ENCODE measurements around the gene ACTR1A.
"Not testable (repeated sequence)": the region's sequence is repeated elsewhere in the genome, so short reads cannot be mapped to it uniquely, and the experiment has no call there.

The ACTR1A gene

DNA sequence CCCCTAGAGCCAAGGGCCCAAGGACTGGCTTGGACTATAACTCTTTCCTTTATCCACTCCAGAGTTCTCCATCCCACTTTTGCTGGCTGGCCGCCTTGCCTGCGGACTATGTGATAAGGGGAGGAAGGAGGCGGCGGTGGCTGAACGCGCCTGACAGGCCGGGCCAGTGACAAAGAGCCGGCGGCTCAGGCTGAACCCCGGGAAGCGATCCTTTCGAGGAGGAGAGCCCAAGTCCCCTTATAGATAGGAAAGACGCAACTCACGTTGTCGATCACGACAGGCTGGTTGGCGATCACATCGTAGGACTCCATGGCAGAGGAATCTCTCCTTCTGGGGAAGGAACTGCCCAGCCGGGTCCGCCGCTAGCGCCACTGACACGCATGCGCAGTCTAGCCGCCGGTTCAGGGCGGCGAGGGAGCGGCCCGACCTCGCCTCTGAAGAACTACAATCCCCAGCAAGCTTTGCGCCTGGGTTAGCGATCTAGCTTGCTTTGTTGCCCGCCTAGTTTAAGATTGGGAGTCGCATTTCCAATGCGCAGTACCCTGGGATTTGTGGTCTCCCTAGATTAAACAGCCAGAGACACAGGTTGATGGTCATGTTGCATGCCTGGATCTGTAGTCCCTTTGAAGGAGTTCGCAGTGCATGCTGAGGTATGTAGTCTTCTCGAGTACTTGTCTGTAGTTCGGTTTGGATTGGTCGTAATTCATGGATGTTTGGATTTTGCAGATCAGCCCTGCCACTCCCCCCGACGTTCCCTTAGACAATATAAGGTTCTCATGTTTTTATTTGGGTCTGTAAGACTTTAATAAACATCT, at the start of gene ACTR1A:
Gene ACTR1A, minus strand, starts transcription at position 376 of the 815 bp plus-strand sequence. Its CDS starts 65 bp downstream, at position 311.
- DNase-seq, result peak; percentile 96 to 98

DNA sequence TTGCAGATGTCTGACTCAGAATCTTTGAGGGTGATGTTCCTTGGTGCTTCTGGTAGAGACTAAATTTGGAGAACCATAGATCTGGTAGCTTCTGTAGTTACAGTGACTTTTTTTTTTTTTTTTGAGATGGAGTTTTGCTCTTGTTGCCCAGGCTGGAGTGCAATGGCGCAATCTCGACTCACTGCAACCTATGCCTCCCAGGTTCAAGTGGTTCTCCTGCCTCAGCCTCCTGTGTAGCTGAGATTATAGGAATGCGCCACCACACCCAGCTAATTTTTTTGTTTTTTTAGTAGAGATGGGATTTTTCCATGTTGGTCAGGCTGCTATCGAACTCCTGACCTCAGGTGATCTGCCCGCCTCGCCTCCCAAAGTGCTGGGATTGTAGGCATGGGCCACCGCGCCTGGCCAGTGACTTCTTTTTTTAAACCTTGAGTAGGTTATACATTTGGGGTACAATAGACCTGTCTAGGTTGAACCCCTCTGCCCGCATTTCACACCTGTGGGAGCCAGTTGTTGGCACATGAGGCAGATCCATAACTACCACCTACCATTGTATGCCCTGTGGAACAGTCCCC, 48.2 kb upstream of the ACTR1A start:
- DNase-seq, result no peak

DNA sequence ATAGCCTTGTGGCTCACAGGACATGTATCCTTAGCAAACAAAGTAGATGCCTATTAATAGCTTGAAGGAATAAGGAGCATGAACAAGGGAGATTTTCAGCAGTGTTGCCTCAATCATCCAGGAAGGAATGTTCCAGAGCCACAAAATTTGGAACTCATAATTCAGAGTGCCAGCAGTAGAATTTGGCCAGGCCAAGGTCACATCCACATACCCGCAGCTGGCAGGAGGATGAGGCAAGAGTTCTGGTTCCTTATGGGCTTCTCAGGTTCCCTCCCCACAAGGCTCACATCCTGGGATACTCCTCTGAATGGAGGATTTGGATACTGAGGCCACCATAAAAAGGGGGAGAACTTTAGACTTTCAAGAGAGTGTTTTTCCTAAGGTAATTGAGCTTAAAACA, 47.0 kb upstream of the ACTR1A start:
- DNase-seq, result no peak

DNA sequence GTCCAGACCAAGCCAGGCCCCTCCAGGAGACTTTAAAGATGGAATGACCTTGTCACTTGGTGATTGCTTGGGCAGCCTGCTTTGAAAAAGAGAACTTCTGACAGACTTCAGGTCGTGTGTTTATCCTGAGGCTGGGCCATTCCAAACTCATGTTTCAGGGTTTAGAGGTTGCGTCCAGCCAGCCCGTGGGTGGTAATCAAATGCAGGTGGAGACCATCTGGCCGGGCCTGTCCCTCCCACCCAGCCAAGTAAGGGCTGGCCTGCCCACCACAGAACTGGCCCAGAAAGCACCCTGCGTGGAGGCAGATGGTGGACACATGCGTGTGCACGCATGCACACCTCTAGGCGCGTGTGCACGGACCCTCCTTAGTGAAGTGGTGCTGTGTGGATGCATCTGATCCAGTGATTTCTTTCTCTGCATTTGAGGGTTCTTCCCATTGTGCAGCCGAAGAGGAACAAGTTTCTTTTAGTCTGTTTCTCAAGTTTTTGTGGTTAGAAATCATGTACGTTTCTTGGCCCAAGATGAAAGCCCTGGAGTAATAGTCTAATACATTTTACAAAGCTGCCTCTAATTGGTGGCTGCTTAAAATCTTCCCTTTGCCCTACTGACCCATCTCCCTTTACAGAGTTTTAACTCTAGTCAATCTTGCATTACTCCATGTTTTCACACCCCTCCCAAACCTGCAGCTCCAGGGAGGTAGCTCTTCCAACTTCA, 44.3 kb upstream of the ACTR1A start:
- no peak for DNase-seq

DNA sequence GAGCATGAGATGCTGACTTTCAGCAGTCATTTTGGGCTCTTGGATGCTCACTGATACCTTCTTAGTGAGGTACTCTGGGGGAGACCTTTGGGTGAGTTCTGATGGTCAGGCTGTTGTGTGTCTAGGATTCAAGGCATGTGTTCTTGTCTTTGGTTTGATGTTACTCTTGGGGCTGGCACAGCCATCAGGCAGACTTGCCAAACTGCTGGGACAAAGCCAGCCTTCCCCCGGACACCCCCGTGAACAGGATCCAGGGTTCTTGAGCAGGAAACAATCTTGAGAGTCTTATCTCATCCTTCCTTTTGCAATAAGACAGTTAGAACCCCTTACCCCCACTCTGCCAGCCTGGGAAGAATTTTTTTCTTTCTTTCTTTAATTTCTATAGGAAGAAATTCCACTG, 43.5 kb upstream of the ACTR1A start:
- no peak for DNase-seq

DNA sequence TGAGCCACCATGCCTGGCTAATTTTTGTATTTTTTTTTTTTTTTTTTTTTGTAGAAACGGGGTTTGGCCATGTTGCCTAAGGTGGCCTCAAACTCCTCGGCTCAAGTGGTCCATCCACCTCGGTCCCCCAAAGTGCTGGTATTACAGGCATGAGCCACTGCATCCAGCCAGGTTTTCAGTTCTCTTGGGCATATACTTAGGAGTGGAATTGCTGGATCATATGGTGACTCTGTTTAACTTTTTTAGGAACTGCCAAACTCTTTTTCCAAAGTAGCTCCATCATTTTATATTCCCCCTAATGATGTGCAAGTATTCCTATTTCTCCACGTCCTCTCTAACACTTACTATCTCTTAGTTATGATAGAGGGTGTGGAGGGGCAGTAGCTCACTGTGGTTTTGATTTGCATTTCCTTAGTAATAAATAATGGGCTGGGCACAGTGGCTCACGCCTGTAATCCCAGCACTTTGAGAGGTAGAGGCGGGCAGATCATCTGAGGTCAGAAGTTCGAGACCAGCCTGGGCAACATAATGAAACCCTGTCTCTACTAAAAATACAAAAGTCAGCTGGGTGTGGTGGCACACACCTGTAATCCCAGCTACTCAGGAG, 42.9 kb upstream of the ACTR1A start:
- DNase-seq, result no peak

DNA sequence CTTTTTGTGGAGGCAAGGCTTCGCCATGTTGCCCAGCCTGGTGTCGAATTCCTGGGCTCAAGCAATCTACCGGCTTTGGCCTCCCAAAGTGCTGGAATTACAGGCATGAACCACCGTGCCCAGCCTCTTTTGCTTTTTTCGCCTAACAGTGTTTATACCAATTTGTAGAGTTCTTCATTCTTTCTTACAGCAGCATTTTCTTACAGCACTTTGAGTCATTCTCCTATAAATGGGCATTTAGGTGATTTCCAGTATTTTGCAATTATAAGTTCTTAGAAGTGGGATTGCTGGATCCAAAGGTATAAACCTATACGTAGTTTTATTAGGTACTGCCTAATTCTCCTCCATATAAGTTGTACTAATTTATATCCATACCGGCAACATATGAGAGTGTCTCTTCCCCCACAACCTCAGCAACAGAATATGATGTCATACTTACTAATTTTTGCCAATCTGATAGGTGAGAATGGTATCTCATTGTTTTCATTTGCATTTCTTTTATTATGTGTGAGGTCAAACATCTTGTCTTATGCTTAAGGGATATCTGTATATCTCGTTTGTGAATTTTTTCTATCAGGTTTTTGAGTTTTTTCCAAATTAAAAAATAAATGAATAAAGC, 40.4 kb upstream of the ACTR1A start:
- no peak for DNase-seq

DNA sequence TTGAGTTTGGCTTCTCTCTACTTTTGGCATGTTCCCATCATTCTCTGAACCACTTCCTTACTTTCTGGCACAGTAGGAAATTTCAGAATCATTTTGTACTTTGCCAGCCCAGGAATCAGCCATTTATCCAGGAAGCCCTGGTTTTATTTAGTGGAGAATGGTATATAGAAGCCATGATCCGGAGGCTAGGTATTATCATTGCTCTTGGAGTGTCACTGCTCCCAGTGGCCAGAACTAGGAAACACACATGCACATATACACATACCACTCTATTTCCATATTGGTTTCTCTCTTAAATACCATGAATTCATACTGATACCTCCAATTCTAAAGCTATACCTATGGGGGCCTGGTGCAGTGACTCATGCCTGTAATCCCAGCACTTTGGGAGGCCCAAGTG, 37.5 kb upstream of the ACTR1A start:
- DNase-seq, result no peak

DNA sequence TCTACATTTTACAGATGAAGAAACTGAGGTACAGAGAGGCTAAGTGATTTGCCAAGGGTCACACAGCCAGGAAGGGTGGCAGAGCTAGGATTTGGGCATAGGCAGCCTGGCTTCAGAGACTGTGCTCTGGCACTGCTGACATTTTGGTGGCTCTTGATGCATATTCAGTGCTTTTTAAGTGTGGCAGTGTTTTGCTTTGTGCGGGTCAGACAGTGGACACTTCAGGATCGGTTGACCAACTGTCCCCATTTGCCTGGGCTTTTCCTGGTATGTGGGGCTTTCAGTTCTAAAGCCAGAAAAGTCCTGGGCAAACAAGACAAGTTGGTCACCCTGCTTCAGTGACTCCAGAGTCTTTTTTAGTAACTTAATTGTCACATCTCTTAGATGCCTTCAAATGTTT, 36.3 kb upstream of the ACTR1A start:
- DNase-seq, result no peak

DNA sequence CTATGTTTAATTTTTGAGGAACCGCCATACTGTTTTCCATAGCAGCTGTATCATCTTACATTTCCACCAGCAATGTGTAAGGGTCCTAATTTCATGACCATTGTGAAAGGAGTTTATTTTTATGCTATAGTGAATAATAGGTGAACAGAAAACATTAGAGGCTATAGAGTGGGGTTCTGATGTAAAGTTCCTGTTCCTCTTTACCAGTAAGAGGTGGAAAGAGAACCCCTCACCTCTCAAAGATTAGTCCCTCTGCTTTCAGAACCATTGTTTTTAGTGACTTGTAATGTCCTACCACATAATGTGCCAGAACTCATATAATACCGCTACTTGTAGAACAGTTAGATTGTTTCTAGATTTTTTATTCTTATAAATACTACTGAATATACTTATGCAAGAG, 35.4 kb upstream of the ACTR1A start:
- DNase-seq, result no peak

DNA sequence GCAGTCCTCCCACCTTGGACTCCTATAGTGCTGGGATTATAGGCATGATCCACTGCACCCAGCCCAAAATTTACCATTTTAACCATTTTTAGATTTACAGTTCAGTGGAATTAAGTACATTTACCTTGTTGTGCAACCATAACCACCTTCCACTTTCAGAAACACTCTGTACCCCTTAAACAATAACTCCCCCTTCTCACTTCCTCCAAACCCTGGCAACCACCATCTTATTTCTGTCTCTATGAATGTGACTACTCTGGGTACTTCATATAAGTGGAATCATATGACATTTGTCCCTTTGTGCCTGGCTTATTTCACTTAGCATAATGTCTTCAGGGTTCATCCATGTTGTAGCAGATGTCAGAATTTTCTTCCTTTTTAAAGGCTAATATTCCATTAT, 34.9 kb upstream of the ACTR1A start:
- DNase-seq, result no peak

DNA sequence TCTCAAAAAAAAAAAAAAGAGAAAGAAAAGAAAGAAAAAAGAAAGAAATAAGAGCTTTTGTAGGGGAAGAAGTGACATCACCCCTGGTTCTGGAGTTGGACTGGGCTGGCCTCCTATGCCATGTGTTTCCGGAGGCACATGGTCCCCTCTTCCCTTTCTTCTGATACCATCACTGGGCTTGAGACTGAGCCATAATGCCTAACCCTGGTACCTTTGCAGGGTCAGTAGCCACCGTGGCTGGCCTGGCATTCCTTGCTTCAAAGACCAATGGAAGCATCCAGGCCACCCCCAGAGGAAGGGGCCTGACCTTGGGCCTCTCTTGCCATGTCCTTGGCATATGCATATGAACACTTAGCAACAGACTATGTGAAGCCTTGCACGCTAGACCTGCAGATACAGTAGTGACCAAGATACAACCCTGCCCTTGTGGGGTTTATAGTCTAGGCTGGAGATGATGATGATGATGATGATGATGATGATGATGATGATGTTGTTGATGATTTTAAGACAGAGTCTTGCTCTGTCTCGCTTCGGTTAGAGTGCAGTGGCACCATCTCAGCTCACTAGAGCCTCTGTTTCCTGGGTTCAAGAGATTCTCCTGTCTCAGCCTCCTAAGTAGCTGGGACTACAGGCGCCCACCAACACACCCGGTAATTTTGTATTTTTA, 33.1 kb upstream of the ACTR1A start:
- DNase-seq, result no peak

DNA sequence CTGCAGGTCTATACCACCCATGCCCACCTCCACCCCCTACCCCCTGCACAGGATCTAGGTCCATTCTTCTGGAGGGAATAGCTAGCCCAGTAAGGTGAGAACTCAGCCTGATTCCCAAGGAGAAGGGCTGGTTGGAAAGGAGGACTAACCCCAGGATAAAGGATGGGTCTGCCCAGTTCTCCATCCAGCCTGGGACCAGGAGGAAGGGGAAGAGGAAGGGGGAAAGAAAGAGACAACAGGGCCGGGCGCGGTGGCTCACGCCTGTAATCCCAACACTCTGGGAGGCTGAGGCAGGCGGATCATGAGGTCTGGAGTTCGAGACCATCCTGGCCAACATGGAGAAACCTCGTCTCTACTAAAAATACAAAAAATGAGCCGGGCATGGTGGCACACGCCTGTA, 32.5 kb upstream of the ACTR1A start:
- not testable (repeated sequence) for DNase-seq

DNA sequence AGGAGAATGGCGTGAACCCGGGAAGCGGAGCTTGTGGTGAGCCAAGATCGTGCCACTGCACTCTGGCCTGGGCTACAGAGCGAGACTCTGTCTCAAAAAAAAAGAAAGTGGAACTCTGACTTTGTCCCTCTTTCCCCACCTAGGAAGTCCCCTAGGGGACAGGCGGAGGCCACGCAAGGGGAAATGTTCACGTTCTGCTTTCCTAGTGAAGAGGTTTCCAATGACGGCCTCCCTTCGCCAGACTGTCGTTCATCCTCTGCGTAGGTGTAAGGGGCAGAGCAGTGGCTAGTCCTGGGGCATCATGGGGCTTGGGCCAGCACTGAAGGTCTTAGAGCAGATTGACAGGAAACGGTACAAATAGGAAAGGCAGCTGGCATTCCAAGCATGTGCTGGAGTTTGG, 31.8 kb upstream of the ACTR1A start:
- peak in 1 of 2 donors; percentile 5 for DNase-seq

DNA sequence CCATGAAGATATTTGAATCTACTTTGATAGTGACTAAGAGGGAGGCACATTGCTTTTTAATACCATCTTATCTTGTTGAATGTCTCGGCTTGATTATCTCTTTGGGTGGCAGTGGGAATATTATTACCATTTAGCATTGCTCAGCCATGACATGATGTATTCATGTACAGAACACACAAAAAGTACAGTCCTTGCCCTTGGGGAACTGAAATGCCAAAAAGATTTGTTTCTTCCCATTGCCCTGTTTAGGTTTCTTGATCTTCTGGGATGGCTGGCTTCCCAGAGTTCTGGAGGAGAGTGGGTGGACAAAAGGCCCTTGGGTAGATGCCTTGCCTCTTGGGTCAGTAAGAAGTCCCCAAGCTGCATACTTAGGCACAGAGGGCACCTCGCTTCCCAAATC, 25.0 kb upstream of the ACTR1A start:
- no peak for DNase-seq

DNA sequence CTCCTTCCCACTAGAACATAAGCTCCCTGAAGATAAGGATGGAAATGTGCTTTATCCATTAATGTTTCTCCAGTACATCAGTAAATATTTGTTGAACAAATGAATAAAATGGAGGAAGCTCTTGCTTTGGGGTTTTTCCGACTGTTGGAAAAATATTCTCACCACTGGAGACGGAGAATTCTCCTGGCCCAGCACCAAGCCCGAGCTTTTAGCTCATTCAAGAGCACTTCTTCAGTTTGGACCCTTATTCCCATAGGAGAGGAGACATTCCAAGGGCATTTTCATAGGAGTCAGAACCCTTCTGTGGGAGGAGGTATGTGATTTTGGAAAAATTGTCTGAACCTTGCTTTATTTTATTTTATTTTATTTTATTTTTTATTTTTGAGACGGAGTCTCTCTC, 22.2 kb upstream of the ACTR1A start:
- no peak for DNase-seq

DNA sequence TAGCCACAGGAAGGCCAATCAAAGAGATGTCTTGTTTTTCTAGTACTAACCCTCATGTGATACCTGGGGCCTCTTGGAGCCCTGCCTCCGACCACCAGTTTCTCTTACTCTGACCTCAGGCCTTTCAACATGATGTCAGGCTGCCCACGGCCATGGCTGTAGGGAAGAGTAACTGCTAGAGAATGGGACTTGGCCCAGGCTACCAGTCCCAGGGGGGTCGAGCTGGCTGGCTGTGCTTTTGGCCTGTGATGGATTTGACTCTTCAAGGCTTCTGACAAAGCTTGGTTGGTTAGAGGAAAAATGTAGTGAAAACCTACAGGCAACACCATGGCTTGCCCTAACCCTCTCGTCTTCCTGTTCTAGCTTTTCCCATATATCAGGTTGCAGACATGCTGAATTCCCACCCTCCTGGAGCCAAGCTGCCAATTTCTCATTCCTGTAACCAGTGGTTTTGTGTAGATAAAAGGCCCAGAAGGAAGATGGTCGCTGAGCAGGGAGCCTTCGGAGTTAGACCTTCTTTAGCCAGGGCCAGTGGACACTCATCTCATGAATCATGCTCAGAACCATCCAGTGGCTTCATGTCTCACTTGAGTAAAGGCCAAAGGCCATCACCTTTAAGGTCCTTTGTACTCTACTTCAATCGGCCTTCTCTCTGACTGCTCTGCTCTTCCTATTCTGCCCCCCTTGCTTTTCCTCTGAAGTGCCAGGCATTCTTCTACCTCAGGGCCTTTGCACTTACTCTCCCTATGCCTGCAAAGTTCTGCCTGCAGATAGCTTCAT, 20.9 kb upstream of the ACTR1A start:
- no peak for DNase-seq

DNA sequence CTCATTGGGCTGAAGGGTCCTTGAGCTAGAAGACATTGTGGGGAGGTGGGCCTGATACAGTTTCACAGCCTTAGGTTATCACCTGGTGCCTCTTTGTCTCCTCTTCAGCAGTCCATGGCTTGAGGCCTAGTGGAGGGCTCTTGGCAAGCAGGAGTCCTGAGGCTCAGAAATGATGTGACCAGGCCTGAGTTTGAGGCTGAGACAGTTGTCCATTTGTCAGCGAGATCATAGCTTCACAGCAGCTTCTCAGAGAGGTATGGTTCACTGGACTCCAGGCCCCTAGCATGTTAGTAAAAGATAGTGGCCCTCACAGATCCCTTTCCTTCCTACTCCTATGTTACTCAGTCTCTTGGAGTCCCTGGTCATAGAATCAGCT, 20.4 kb upstream of the ACTR1A start:
- no peak for DNase-seq

DNA sequence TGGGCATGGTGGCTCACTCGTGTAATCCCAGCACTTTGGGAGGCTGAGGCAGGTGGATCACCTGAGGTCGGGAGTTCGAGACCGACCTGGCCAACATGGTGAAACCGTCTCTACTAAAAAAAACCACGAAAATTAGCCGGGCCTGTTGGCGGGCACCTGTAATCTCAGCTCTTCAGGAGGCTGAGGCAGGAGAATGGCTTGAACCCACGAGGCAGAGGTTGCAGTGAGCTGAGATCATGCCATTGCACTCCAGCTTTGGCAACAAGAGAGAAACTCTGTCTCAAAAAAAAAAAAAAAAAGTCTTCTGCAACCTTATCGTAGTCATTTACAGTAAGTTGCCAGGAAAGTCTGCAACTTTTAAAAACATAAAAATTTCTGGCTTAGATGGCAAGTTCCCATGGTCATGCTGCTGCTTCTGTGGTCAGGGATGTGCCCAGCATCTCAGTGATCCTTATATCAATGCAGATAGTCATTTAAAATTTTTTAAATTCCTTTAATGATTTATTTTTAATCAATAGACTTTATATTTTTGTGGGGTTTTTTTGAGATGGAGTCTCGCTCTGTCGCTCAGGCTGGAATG, 16.8 kb upstream of the ACTR1A start:
- no peak for DNase-seq

DNA sequence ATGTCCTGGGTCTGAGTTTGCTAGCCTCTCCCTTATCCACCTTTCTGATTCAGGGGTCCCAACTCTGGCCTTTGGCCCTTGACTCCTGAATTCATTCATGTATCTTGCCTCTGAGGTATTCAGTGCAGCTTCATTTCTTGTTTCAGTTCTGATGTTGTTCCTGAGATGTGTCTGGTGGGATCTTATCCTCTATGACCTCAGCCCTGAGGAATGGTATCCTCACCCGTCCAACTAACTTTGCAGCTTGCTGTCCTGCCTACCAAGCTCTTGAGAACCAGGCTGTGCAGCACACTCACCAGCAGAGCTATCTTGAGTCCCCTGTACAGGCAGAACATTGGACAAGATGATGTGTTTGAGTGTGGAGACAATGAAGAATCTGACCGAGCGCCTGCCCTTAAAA, 15.0 kb upstream of the ACTR1A start:
- no peak for DNase-seq

DNA sequence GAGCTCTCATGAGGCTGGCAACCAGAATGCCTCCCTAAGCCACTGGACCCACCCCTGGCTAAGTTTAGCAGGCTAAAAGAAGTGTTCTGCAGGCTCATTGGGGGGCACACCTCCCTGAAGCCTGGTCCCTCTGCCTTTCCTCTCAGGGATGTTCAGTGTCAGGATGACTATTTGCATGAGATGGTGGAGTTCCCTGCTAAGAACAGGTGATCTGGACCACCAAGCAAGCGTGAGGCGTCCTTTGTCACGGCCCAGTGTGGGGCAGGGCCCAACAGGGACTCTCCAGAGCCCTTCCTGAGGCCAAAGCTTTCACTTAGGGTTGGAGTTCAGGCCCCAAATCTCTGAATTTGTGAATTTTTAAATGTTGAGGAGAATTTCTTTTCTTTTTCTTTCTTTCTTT, 13.2 kb upstream of the ACTR1A start:
- DNase-seq, result no peak
